PC-3 (cell line): ENCODE data around the gene TMEM127. TPM values are rescaled to one million over a fixed set of nuclear protein-coding genes. Genes with fewer than 3 reads are reported as not detected.

Source experiments
- ATAC-seq: fragments of 200-7000 bp; cut with Tn5 transposase; 2 replicates; pipeline ENCODE4 v1.9.1; 2020; ENCODE audit warnings: mild to moderate bottlenecking, moderate library complexity
- BruUV-seq: library from RNA; stranded (reverse); fragments of 400-500 nt; replicated peaks from 2 replicates; lab custom pipeline; 2021; lab: Mats Ljungman, UMichigan
- CTCF ChIA-PET: fragments of 300-600 bp; sonication (Branson Sonifier 250); formaldehyde crosslinking; loops from one replicate; lab custom pipeline; 2022; ENCODE audit warnings: antibody characterized with exemption; lab: Charles Lee
- POLR2A ChIA-PET: fragments of 300-600 bp; sonication (Branson Sonifier 250); formaldehyde crosslinking; loops from one replicate; lab custom pipeline; 2022; ENCODE audit warnings: antibody characterized with exemption; ENCODE audit not compliant: unreplicated experiment; lab: Charles Lee
- DNase-seq: peaks from one replicate; pipeline ENCODE4 v3.0.0-alpha.2; 2015
- H2AFZ ChIP-seq: fragments of 300-600 bp; sonication (generic); 2 replicates; pipeline ENCODE4 v1.6.0; 2016; ENCODE audit warnings: antibody characterized with exemption, low read length
- H3F3A ChIP-seq: fragments of 300-600 bp; sonication (generic); one replicate; pipeline ENCODE4 v1.6.0; 2017; ENCODE audit warnings: antibody characterized with exemption, low read length, control low read depth, mild to moderate bottlenecking; ENCODE audit not compliant: unreplicated experiment
- H3K27ac ChIP-seq: fragments of 300-600 bp; sonication (generic); 2 replicates; pipeline ENCODE4 v1.5.1; 2016; ENCODE audit warnings: mild to moderate bottlenecking, low read length
- H3K27me3 ChIP-seq: fragments of 300-600 bp; sonication (generic); 2 replicates; pipeline ENCODE4 v1.6.1; 2016; ENCODE audit warnings: low read length, mixed read lengths
- H3K36me3 ChIP-seq: fragments of 300-600 bp; sonication (generic); 2 replicates; pipeline ENCODE4 v1.6.1; 2016; ENCODE audit warnings: low read depth, mixed run types, low read length, mixed read lengths
- H3K4me1 ChIP-seq: fragments of 300-600 bp; sonication (generic); 2 replicates; pipeline ENCODE4 v1.5.1; 2016; ENCODE audit warnings: low read length; ENCODE audit not compliant: insufficient read depth
- H3K4me2 ChIP-seq: fragments of 300-600 bp; sonication (generic); 2 replicates; pipeline ENCODE4 v1.6.0; 2016; ENCODE audit warnings: low read length
- H3K4me3 ChIP-seq: fragments of 300-600 bp; sonication (generic); 2 replicates; pipeline ENCODE4 v1.5.1; 2016; ENCODE audit warnings: mild to moderate bottlenecking, low read length, mixed read lengths
- H3K79me2 ChIP-seq: fragments of 300-600 bp; sonication (generic); 2 replicates; pipeline ENCODE4 v1.6.1; 2017; ENCODE audit warnings: low read length, mixed read lengths
- H3K9ac ChIP-seq: fragments of 300-600 bp; sonication (generic); 2 replicates; pipeline ENCODE4 v1.6.0; 2016; ENCODE audit warnings: mild to moderate bottlenecking, low read length
- H3K9me2 ChIP-seq: fragments of 300-600 bp; sonication (generic); replicated peaks from 2 replicates; pipeline ENCODE4 v1.6.1; 2016; ENCODE audit warnings: mixed run types, low read length, mixed read lengths
- H3K9me3 ChIP-seq: fragments of 300-600 bp; sonication (generic); 2 replicates; pipeline ENCODE4 v1.6.1; 2016; ENCODE audit warnings: low read length, mixed read lengths
- H4K20me1 ChIP-seq: fragments of 300-600 bp; sonication (generic); 2 replicates; pipeline ENCODE4 v1.6.1; 2016; ENCODE audit warnings: low read length, mixed read lengths
- CTCF ChIP-seq: fragments of 300-600 bp; sonication (generic); conservative IDR thresholded peaks from 2 replicates; pipeline ENCODE4 v1.5.1; 2017; ENCODE audit warnings: antibody characterized with exemption, low read depth, mild to moderate bottlenecking, low read length
- EZH2 ChIP-seq: fragments of 300-600 bp; sonication (generic); IDR thresholded peaks from one replicate; pipeline ENCODE4 v1.6.1; 2017; ENCODE audit warnings: antibody characterized with exemption, mild to moderate bottlenecking, low read length; ENCODE audit not compliant: unreplicated experiment
- EZH2phosphoT487 ChIP-seq: fragments of 300-600 bp; sonication (generic); IDR thresholded peaks from 2 replicates; pipeline ENCODE4 v1.6.1; 2018; ENCODE audit warnings: mild to moderate bottlenecking, antibody characterized with exemption, low read length, borderline replicate concordance
- intact Hi-C: fragments of 100-400 bp; cut with micrococcal nuclease; formaldehyde crosslinking; loops from 2 replicates; pipeline ENCODE4 v1.9.0; 2023
- total RNA-seq: library from RNA; depleted of rRNA; stranded (reverse); fragments of >200 nt; gene quantifications from 2 replicates; pipeline ENCODE4 v1.2.3, GENCODE V29; 2014

The TMEM127 gene
- total RNA-seq, 1 experiment from 2014 or later: 31.9 TPM

- Histone ChIP-seq H3K79me2 (peaks cover 5% of the 10 kb centered on the region), H3K27me3 (no peaks in the 10 kb centered on the region), H3F3A (no peaks in the 10 kb centered on the region), H3K36me3 (peaks cover 12% of the 10 kb centered on the region), H3K9ac (no peak overlapping the region), H3K4me1 (peaks cover 5% of the 10 kb centered on the region; the same call in 1 of the 2 replicates), H2AFZ (no peak overlapping the region), H3K9me2 (no peaks in the 10 kb centered on the region), H3K9me3 (no peaks in the 10 kb centered on the region), H3K4me2 (no peak overlapping the region), H4K20me1 (no peaks in the 10 kb centered on the region), H3K4me3 (no peak overlapping the region), H3K27ac (no peak overlapping the region)
- ATAC-seq (no peak), DNase-seq (no peak)
- TF ChIP-seq EZH2: no peak
- TF ChIP-seq EZH2phosphoT487: no peak
- TF ChIP-seq CTCF: no peak
- POLR2A ChIA-PET: no interaction called here
- CTCF ChIA-PET: no interaction called here
- intact Hi-C loops: no loop called here
- no TSS peak for BruUV-seq
Observed at GRCh38 chr2:96252526-96252925, 13.3 kb downstream of the TMEM127 start.

- H3K9ac ChIP-seq: no peak overlapping the region
- ATAC-seq (peak; percentile 89), DNase-seq (peak; percentile 70)
- H3K4me3 ChIP-seq: no peak overlapping the region
- intact Hi-C loops: no loop called here
- H3K9me3 ChIP-seq: no peaks in the 10 kb centered on the region
- peaks cover 3% of the 10 kb centered on the region for H3K79me2 ChIP-seq
- no peaks in the 10 kb centered on the region for H3K27me3 ChIP-seq
- TF ChIP-seq EZH2phosphoT487: no peak
- no peak for TF ChIP-seq CTCF
- no peak for TF ChIP-seq EZH2
- TSS peak; percentile 9 for BruUV-seq
- H3K27ac ChIP-seq: no peak overlapping the region
- CTCF ChIA-PET: no interaction called here
- no peaks in the 10 kb centered on the region for H3F3A ChIP-seq
- peaks cover 12% of the 10 kb centered on the region for H3K36me3 ChIP-seq
- H3K4me1 ChIP-seq: peaks cover 5% of the 10 kb centered on the region; the same call in 1 of the 2 replicates
- H4K20me1 ChIP-seq: no peaks in the 10 kb centered on the region
- POLR2A ChIA-PET: no interaction called here
- H3K4me2 ChIP-seq: no peak overlapping the region
- no peaks in the 10 kb centered on the region for H3K9me2 ChIP-seq
- H2AFZ ChIP-seq: no peak overlapping the region
Observed at GRCh38 chr2:96251721-96252292, 14.0 kb downstream of the TMEM127 start.

DNA sequence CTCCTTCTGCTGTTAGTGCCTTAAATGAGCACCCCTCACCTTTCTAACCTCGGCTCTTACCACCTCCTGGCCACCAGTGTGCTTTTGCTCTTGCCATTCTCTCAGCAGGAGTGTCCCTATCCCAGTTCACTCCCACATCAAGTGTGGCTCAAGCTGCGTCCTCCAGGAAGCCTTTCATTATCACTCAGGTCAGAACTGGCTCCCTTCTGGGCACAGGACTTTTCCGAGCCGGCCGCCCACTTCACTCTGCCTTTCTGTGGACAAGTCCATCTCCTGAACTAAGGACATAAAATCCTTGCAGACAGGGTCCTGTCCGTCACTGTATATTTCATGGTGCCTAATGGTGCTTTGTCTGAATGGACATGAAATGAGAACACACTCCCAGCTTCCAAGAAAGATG, 15.6 kb downstream of the TMEM127 start:
- H3K9me2 ChIP-seq: no peaks in the 10 kb centered on the region
- DNase-seq (no peak), ATAC-seq (no peak)
- BruUV-seq: no TSS peak
- no peaks in the 10 kb centered on the region for H3K79me2 ChIP-seq
- intact Hi-C loops: no loop called here
- H3K27ac ChIP-seq: no peak overlapping the region
- peaks cover 12% of the 10 kb centered on the region for H3K36me3 ChIP-seq
- no peaks in the 10 kb centered on the region for H3K27me3 ChIP-seq
- CTCF ChIA-PET: no interaction called here
- H3K4me1 ChIP-seq: peaks cover 5% of the 10 kb centered on the region; the same call in 1 of the 2 replicates
- H3K4me2 ChIP-seq: no peak overlapping the region
- no peaks in the 10 kb centered on the region for H4K20me1 ChIP-seq
- no peak overlapping the region for H3K4me3 ChIP-seq
- TF ChIP-seq CTCF: no peak
- TF ChIP-seq EZH2phosphoT487: no peak
- TF ChIP-seq EZH2: no peak
- POLR2A ChIA-PET: interaction anchor here (0.6 kb wide), 1 partner anchor 244 kb away, joined by 3 read pairs; no protein-coding TSS in a partner anchor
- no peaks in the 10 kb centered on the region for H3K9me3 ChIP-seq
- H3K9ac ChIP-seq: no peak overlapping the region
- no peaks in the 10 kb centered on the region for H3F3A ChIP-seq
- no peak overlapping the region for H2AFZ ChIP-seq
